GM18517 (cell line): ENCODE measurements around the gene EPN2.
A peak's percentile ranks its signal among the peaks of the same experiment; 100 is the strongest.

Experiments used
- ATAC-seq: cut with Tn5 transposase; IDR thresholded peaks from one replicate; pipeline ENCODE4 v1.9.1; 2021; ENCODE audit warnings: mild to moderate bottlenecking, moderate library complexity; ENCODE audit not compliant: unreplicated experiment

The EPN2 gene

GRCh38 chr17:19378416-19379360 is 141.5 kb downstream of the EPN2 start, which contains the start of gene MAPK7:
Gene MAPK7 (plus strand): TSS chr17:19378498. CDS start chr17:19378901, 403 bp downstream.
- ATAC-seq = peak; percentile 12

DNA sequence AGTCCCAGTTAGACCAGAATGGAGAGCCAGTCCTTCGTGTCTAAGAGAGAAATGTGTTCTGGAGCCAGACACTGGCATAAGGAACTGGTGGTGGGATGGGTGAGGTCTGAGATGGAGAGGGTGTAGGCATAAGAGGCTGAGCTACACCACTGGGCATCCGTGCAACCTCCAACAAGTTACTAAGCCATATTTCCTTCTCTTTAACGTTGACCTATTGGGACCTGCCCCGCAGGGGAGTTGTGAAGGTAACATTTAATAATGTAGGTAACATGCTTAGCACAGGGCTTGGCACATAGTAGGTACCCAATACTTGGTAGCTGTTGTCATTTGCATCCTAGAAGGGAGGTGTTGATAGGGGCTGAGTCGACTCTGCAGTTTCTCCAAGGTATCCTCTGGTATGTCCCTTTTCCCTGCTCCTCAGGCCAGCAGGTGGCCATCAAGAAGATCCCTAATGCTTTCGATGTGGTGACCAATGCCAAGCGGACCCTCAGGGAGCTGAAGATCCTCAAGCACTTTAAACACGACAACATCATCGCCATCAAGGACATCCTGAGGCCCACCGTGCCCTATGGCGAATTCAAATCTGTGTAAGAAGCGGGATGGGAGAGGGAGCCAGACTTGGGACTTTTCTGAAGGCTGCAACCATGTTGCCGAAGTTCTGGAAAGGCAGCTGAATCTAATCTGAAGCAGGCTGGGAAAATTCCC is 142.3 kb downstream of the EPN2 start:
- ATAC-seq = no peak

GRCh38 chr17:19380481-19381301 is 143.5 kb downstream of the EPN2 start:
- ATAC-seq = no peak

- no peak for ATAC-seq
Observed at GRCh38 chr17:19381361-19381740, 144.2 kb downstream of the EPN2 start.

GRCh38 chr17:19381741-19382444 is 144.7 kb downstream of the EPN2 start:
- ATAC-seq = no peak

GRCh38 chr17:19382531-19383444 is 145.6 kb downstream of the EPN2 start:
- no peak for ATAC-seq

GRCh38 chr17:19383681-19384470 is 146.7 kb downstream of the EPN2 start:
- ATAC-seq = no peak

GRCh38 chr17:19384723-19385391 is 147.7 kb downstream of the EPN2 start:
- no peak for ATAC-seq

- ATAC-seq = no peak
Observed at GRCh38 chr17:19385521-19385983, 148.4 kb downstream of the EPN2 start.
